HepG2 (cell line): ENCODE data around the gene ACSF3. TPM values are rescaled to one million over a fixed set of nuclear protein-coding genes. Genes with fewer than 3 reads are reported as not detected.
A peak's percentile ranks its signal among the peaks of the same experiment; 100 is the strongest.

Source experiments
- ATF2 ChIP-seq: sonication (generic); formaldehyde crosslinking; IDR thresholded peaks from 2 replicates; pipeline ENCODE4 v1.4.0; 2020; ENCODE audit warnings: missing genetic modification reagents
- BCL3 ChIP-seq: sonication (generic); formaldehyde crosslinking; IDR thresholded peaks from 2 replicates; pipeline ENCODE4 v1.5.1; 2020; ENCODE audit warnings: mild to moderate bottlenecking, missing genetic modification reagents, moderate library complexity
- EEA1 ChIP-seq: sonication (generic); formaldehyde crosslinking; IDR thresholded peaks from 2 replicates; pipeline ENCODE4 v1.5.1; 2020; ENCODE audit warnings: mild to moderate bottlenecking, missing genetic modification reagents, borderline replicate concordance
- FIP1L1 ChIP-seq: fragments of 200-400 bp; formaldehyde crosslinking; IDR thresholded peaks from 2 replicates; pipeline ENCODE4 v1.6.1; 2018; ENCODE audit warnings: low read depth, mild to moderate bottlenecking, low read length, moderate library complexity, borderline replicate concordance; ENCODE audit not compliant: insufficient read depth
- HDAC1 ChIP-seq: sonication (generic); formaldehyde crosslinking; IDR thresholded peaks from 2 replicates; pipeline ENCODE4 v1.5.1; 2020; ENCODE audit warnings: mild to moderate bottlenecking, missing genetic modification reagents
- HDAC6 ChIP-seq: fragments of 200-600 bp; sonication (generic); IDR thresholded peaks from 2 replicates; pipeline ENCODE4 v1.7.0; 2017; ENCODE audit warnings: mild to moderate bottlenecking, antibody characterized with exemption, low read length, low read depth
- HMGA1 ChIP-seq: sonication (generic); formaldehyde crosslinking; conservative IDR thresholded peaks from 2 replicates; pipeline ENCODE4 v1.4.0; 2020; ENCODE audit warnings: missing genetic modification reagents
- HNF4G ChIP-seq, 2 experiments: sonication (generic) in 1 of 2; formaldehyde crosslinking in 1 of 2; IDR thresholded peaks; 2 replicates each; pipeline versions ENCODE4 v1.4.0 to v1.6.1; 2011 to 2020; ENCODE audit warnings: borderline replicate concordance in 2 of 2, low read depth in 2 of 2, mild to moderate bottlenecking in 2 of 2, low read length in 1 of 2, missing genetic modification reagents in 1 of 2, moderate library complexity in 1 of 2
- KDM1A ChIP-seq: IDR thresholded peaks from 2 replicates; pipeline ENCODE4 v1.6.1; 2016; ENCODE audit warnings: missing compliant biosample characterization
- KDM3A ChIP-seq: IDR thresholded peaks from 2 replicates; pipeline ENCODE4 v1.6.1; 2018; ENCODE audit warnings: low read depth, missing compliant biosample characterization
- LRRFIP1 ChIP-seq: sonication (generic); formaldehyde crosslinking; conservative IDR thresholded peaks from 2 replicates; pipeline ENCODE4 v1.4.0; 2020; ENCODE audit warnings: missing genetic modification reagents
- MAFG ChIP-seq: sonication (generic); formaldehyde crosslinking; IDR thresholded peaks from 2 replicates; pipeline ENCODE4 v1.5.1; 2020; ENCODE audit warnings: mild to moderate bottlenecking, missing genetic modification reagents
- NR2C2 ChIP-seq: sonication (generic); formaldehyde crosslinking; IDR thresholded peaks from 2 replicates; pipeline ENCODE4 v1.4.0; 2020; ENCODE audit warnings: missing genetic modification reagents, mild to moderate bottlenecking, moderate library complexity, borderline replicate concordance
- SKI ChIP-seq: fragments of 450-650 bp; IDR thresholded peaks from one replicate; pipeline ENCODE4 v1.6.1; 2018; ENCODE audit warnings: mild to moderate bottlenecking; ENCODE audit not compliant: partially characterized antibody
- SMC3 ChIP-seq: IDR thresholded peaks from 2 replicates; pipeline ENCODE4 v1.6.1; 2011; ENCODE audit warnings: low read length, improper control_type of control experiment
- TBP ChIP-seq: sonication (generic); formaldehyde crosslinking; IDR thresholded peaks from 2 replicates; pipeline ENCODE4 v1.5.0; 2020; ENCODE audit warnings: missing genetic modification reagents
- YY1 ChIP-seq: IDR thresholded peaks from 2 replicates; pipeline ENCODE4 v1.6.1; 2011; ENCODE audit warnings: low read length, low read depth, moderate library complexity, mild to moderate bottlenecking; ENCODE audit not compliant: insufficient read depth, insufficient replicate concordance
- ZEB1 ChIP-seq: IDR thresholded peaks from 2 replicates; pipeline ENCODE4 v1.6.1; 2012; ENCODE audit warnings: mild to moderate bottlenecking, low read depth, inconsistent platforms; ENCODE audit not compliant: insufficient replicate concordance
- ZFX ChIP-seq: sonication (generic); formaldehyde crosslinking; IDR thresholded peaks from 2 replicates; pipeline ENCODE4 v1.4.0; 2020; ENCODE audit warnings: mild to moderate bottlenecking, low read depth, missing genetic modification reagents, moderate library complexity
- ZNF10 ChIP-seq: sonication (generic); formaldehyde crosslinking; IDR thresholded peaks from 2 replicates; pipeline ENCODE4 v1.4.0; 2020; ENCODE audit warnings: mild to moderate bottlenecking, low read depth, missing genetic modification reagents, borderline replicate concordance
- ZNF296 ChIP-seq: sonication (generic); formaldehyde crosslinking; conservative IDR thresholded peaks from 2 replicates; pipeline ENCODE4 v1.5.0; 2020; ENCODE audit warnings: mild to moderate bottlenecking, missing genetic modification reagents
- ZNF30 ChIP-seq: sonication (generic); formaldehyde crosslinking; IDR thresholded peaks from 2 replicates; pipeline ENCODE4 v1.5.0; 2020; ENCODE audit warnings: mild to moderate bottlenecking, missing genetic modification reagents
- polyA plus RNA-seq, 8 experiments: library from polyadenylated mRNA; depleted of rRNA in 3 of 8; stranded (reverse) in 7 of 8; unstranded in 1 of 8; fragments of >200 nt; fragmentation: Illumina TruSeq in 4 of 8; extraction: Trizol in 4 of 8; gene quantifications; 2 replicates each; pipeline versions ENCODE4 v1.2.1 to v1.2.3, GENCODE V29; 2011 to 2016; ENCODE audit warnings: low read depth in 4 of 8, missing spikeins in 1 of 8, mixed read lengths in 1 of 8; ENCODE audit not compliant: insufficient read depth in 1 of 8
- total RNA-seq, 5 experiments: library from RNA; depleted of rRNA; stranded (reverse); fragments of >200 nt; fragmentation: Illumina TruSeq; extraction: Trizol; gene quantifications; 2 replicates each; pipeline ENCODE4 v1.2.3, GENCODE V29; 2016; ENCODE audit warnings: low read depth in 1 of 5
- TF ChIP-seq, protein P1 (sequence below): sonication (generic); formaldehyde crosslinking; conservative IDR thresholded peaks from 2 replicates; pipeline ENCODE4 v1.5.0; 2020; ENCODE audit warnings: missing genetic modification reagents

Gene ACSF3
- total and polyA plus RNA-seq, 2 of the 13 experiments (the other 11 are each of a cell fraction or from before 2014, with no cell fraction given) = 14.9 to 30.6 TPM

DNA sequence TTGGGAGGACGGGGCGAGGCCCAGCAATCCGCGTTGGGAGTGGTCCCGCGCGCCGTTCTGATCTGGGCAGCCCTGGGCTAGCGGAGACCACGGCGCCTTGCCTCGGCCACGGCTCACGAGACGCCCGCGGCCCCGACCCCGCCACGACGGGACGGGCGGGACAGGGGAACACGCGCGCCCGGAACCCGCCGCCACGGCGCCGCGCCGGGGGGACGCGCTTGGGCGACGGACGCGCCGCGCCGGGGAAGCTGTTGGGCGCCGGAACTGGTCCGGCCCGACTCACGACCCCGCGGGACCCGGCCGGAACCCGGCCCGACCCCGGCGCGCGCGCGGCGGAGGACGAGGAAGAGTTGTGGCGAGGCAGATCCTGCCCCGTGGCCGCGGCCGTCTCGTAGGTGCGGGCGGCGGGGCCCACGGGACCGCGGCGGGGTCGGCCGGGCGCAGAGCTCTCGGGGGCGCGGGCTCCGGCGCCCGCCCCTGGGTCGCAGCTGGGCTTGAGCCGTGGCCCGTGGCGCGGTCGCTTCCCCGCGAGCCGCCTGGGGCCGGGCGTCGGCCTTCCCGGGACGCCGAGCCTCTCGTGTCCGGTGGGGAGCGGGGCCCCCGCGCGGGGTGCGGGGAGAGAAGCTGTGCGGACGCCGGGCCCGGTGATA, at the start of gene ACSF3 (continued):
- no peak for TF ChIP-seq LRRFIP1
- no peak for TF ChIP-seq MAFG (CRISPR knock-in tag)
- peak; percentile 18; the same call in 1 of the 2 replicates for TF ChIP-seq HDAC1 (CRISPR knock-in tag)
- peak; percentile 85 for TF ChIP-seq SKI
- no peak for TF ChIP-seq ZNF30 (CRISPR knock-in tag)
- peak; percentile 94 for TF ChIP-seq NR2C2 (CRISPR knock-in tag)
- TF ChIP-seq KDM1A (CRISPR knock-in tag) = no peak
- 0 out of 2 replicates have a peak, but pooled peaks have one; percentile 17 for TF ChIP-seq KDM3A
- TF ChIP-seq ZEB1 = no peak
- TF ChIP-seq HDAC6 = no peak
- peak; percentile 88 for TF ChIP-seq YY1
- TF ChIP-seq ATF2 (CRISPR knock-in tag) = no peak
- TF ChIP-seq, protein P1, sequence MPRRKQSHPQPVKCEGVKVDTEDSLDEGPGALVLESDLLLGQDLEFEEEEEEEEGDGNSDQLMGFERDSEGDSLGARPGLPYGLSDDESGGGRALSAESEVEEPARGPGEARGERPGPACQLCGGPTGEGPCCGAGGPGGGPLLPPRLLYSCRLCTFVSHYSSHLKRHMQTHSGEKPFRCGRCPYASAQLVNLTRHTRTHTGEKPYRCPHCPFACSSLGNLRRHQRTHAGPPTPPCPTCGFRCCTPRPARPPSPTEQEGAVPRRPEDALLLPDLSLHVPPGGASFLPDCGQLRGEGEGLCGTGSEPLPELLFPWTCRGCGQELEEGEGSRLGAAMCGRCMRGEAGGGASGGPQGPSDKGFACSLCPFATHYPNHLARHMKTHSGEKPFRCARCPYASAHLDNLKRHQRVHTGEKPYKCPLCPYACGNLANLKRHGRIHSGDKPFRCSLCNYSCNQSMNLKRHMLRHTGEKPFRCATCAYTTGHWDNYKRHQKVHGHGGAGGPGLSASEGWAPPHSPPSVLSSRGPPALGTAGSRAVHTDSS (CRISPR knock-in tag) = peak; percentile 90; the same call in 1 of the 2 replicates
- TF ChIP-seq HNF4G (IDR thresholded peaks at IDR 0.05; ENCODE audit: borderline replicate concordance, low read depth, low read length) = peak; percentile 40; the same call in 1 of the 2 replicates
- 0 out of 2 replicates have a peak, but pooled peaks have one; percentile 42 for TF ChIP-seq HNF4G (CRISPR knock-in tag; IDR thresholded peaks at IDR 0.05; ENCODE audit: borderline replicate concordance, low read depth)
- peak; percentile 50; the same call in 1 of the 2 replicates for TF ChIP-seq TBP (CRISPR knock-in tag)
- TF ChIP-seq HMGA1 (CRISPR knock-in tag) = no peak
- no peak for TF ChIP-seq EEA1
- no peak for TF ChIP-seq SMC3
- TF ChIP-seq ZFX (CRISPR knock-in tag) = peak; percentile 85
- TF ChIP-seq BCL3 (CRISPR knock-in tag) = peak; percentile 85
- TF ChIP-seq ZNF10 (CRISPR knock-in tag) = no peak
- no peak for TF ChIP-seq ZNF296 (CRISPR knock-in tag)
- no peak for TF ChIP-seq FIP1L1
